Endothelial cell of umbilical vein (primary cell): Measurements from ENCODE around the gene SELENOV.

Source experiments
- CTCF ChIP-seq, 2 donors: IDR thresholded peaks; 1 replicate in 1 of 2; 2 replicates in 1 of 2; pipeline ENCODE4 v1.5.1; 2011; ENCODE audit warnings: low read length in 2 of 2, mild to moderate bottlenecking in 2 of 2, moderate library complexity in 2 of 2, control low read depth in 1 of 2, inconsistent platforms in 1 of 2, low read depth in 1 of 2; ENCODE audit not compliant: insufficient read depth in 1 of 2; ENCODE audit errors: extremely low read depth in 1 of 2
- EZH2 ChIP-seq: IDR thresholded peaks from 2 replicates; pipeline ENCODE4 v1.6.1; 2012; ENCODE audit warnings: borderline replicate concordance, low read depth, mild to moderate bottlenecking, moderate library complexity, low read length, inconsistent platforms; ENCODE audit not compliant: severe bottlenecking
- FOS ChIP-seq: IDR thresholded peaks from 2 replicates; pipeline ENCODE4 v1.6.1; 2011; ENCODE audit warnings: mild to moderate bottlenecking, low read length, moderate library complexity, borderline replicate concordance; ENCODE audit not compliant: insufficient read depth
- GATA2 ChIP-seq: IDR thresholded peaks from 2 replicates; pipeline ENCODE4 v1.7.0; 2011; ENCODE audit warnings: low read depth, mild to moderate bottlenecking, moderate library complexity, mixed read lengths, low read length; ENCODE audit not compliant: insufficient read length, insufficient read depth
- JUN ChIP-seq: IDR thresholded peaks from 2 replicates; pipeline ENCODE4 v1.6.1; 2011; ENCODE audit warnings: borderline replicate concordance, low read depth; ENCODE audit not compliant: insufficient read length, insufficient read depth
- MAX ChIP-seq: IDR thresholded peaks from 2 replicates; pipeline ENCODE4 v1.6.1; 2011; ENCODE audit not compliant: insufficient read depth, insufficient read length
- MYC ChIP-seq: IDR thresholded peaks from one replicate; pipeline ENCODE4 v1.6.1; 2011; ENCODE audit warnings: mild to moderate bottlenecking, low read depth, low read length
- POLR2A ChIP-seq: IDR thresholded peaks from 2 replicates; pipeline ENCODE4 v1.6.1; 2012; ENCODE audit warnings: low read depth, mild to moderate bottlenecking, control low read depth, low read length
- POLR2AphosphoS5 ChIP-seq: IDR thresholded peaks from 2 replicates; pipeline ENCODE4 v1.6.1; 2012; ENCODE audit warnings: low read depth, mild to moderate bottlenecking, control low read depth, low read length, moderate library complexity; ENCODE audit not compliant: insufficient read depth

GRCh38 chr19:39539165-39539517 is 24.2 kb downstream of the SELENOV start:
- TF ChIP-seq CTCF (IDR thresholded peaks at IDR 0.05; ENCODE audit: extremely low read depth in 1 of 2, insufficient read depth in 1 of 2, low read depth in 1 of 2, low read length in 2 of 2) (no peak), POLR2A (no peak), MAX (no peak), JUN (no peak), FOS (no peak), EZH2 (no peak), POLR2AphosphoS5 (no peak), GATA2 (no peak), MYC (no peak)
